ENCODE data around the gene TMEM214. TPM values are rescaled to one million over a fixed set of nuclear protein-coding genes. Genes with fewer than 3 reads are reported as not detected.

The TMEM214 gene
- total RNA-seq, 1 experiment from 2014 or later, result 85.0 TPM

- Histone ChIP-seq H3K27me3 (replicated peaks; ENCODE audit: control insufficient read depth, insufficient read depth, low read length) (no peaks in the 10 kb centered on the region), H3K4me1 (no peaks in the 10 kb centered on the region), H3K4me3 (ENCODE audit: low read depth, low read length) (no peak overlapping the region), H3K9me3 (no peaks in the 10 kb centered on the region), H3K36me3 (ENCODE audit: control insufficient read depth, insufficient read depth, low read length) (peaks cover 2% of the 10 kb centered on the region)
- ChIA-PET POLR2A (no interaction called here), CTCF (no interaction called here)
- H3K27ac Mint-ChIP-seq (ENCODE audit: unreplicated experiment), result no peak overlapping the region
- BruUV-seq (replicated peaks), result no TSS peak
- H3K4me1 Mint-ChIP-seq (ENCODE audit: low read depth, unreplicated experiment), result no peaks in the 10 kb centered on the region
- H3K36me3 Mint-ChIP-seq (ENCODE audit: insufficient read depth, unreplicated experiment), result peaks cover 36% of the 10 kb centered on the region
- no peak for DNase-seq
- no peaks in the 10 kb centered on the region for H3K9me3 Mint-ChIP-seq (ENCODE audit: unreplicated experiment)
- no peak overlapping the region for H3K4me3 Mint-ChIP-seq (ENCODE audit: unreplicated experiment)
- no peak for TF ChIP-seq CTCF (IDR thresholded peaks at IDR 0.05; ENCODE audit: insufficient read depth in 1 of 2, low read depth in 1 of 2, low read length in 1 of 2, severe bottlenecking in 1 of 2, unreplicated experiment in 1 of 2)
- intact Hi-C loops (cut with micrococcal nuclease; ENCODE audit: unreplicated experiment), result no loop called here
- H3K27me3 Mint-ChIP-seq (ENCODE audit: insufficient read depth, unreplicated experiment), result no peaks in the 10 kb centered on the region
Measured at GRCh38 chr2:27040282-27040681, 7.5 kb downstream of the TMEM214 start.

GRCh38 chr2:27041752-27042151 is 9.0 kb downstream of the TMEM214 start:
- H3K36me3 ChIP-seq (ENCODE audit: control insufficient read depth, insufficient read depth, low read length), result peaks cover 2% of the 10 kb centered on the region
- Mint-ChIP-seq H3K9me3 (ENCODE audit: unreplicated experiment) (no peaks in the 10 kb centered on the region), H3K4me1 (ENCODE audit: low read depth, unreplicated experiment) (no peaks in the 10 kb centered on the region), H3K27ac (ENCODE audit: unreplicated experiment) (no peak overlapping the region), H3K36me3 (ENCODE audit: insufficient read depth, unreplicated experiment) (peaks cover 24% of the 10 kb centered on the region), H3K4me3 (ENCODE audit: unreplicated experiment) (no peak overlapping the region), H3K27me3 (ENCODE audit: insufficient read depth, unreplicated experiment) (no peaks in the 10 kb centered on the region)
- intact Hi-C loops (cut with micrococcal nuclease; ENCODE audit: unreplicated experiment), result no loop called here
- H3K4me1 ChIP-seq, result no peaks in the 10 kb centered on the region
- no peak for DNase-seq
- no peaks in the 10 kb centered on the region for H3K9me3 ChIP-seq
- no peaks in the 10 kb centered on the region for H3K27me3 ChIP-seq (replicated peaks; ENCODE audit: control insufficient read depth, insufficient read depth, low read length)
- ChIA-PET POLR2A (interaction anchor here (1.0 kb wide), 1 partner anchor 9 kb away, joined by 3 read pairs; the partner anchor contains the start of gene TMEM214), CTCF (no interaction called here)
- no peak overlapping the region for H3K4me3 ChIP-seq (ENCODE audit: low read depth, low read length)
- TF ChIP-seq CTCF (IDR thresholded peaks at IDR 0.05; ENCODE audit: insufficient read depth in 1 of 2, low read depth in 1 of 2, low read length in 1 of 2, severe bottlenecking in 1 of 2, unreplicated experiment in 1 of 2), result no peak
- BruUV-seq (replicated peaks), result no TSS peak

- no TSS peak for BruUV-seq (replicated peaks)
- no peaks in the 10 kb centered on the region for H3K9me3 ChIP-seq
- ChIA-PET CTCF (no interaction called here), POLR2A (interaction anchor here (1.0 kb wide), 1 partner anchor 9 kb away, joined by 3 read pairs; the partner anchor contains the start of gene TMEM214)
- H3K4me3 Mint-ChIP-seq (ENCODE audit: unreplicated experiment), result no peak overlapping the region
- H3K27ac Mint-ChIP-seq (ENCODE audit: unreplicated experiment), result no peak overlapping the region
- DNase-seq, result no peak
- peaks cover 2% of the 10 kb centered on the region for H3K36me3 ChIP-seq (ENCODE audit: control insufficient read depth, insufficient read depth, low read length)
- no peaks in the 10 kb centered on the region for H3K27me3 ChIP-seq (replicated peaks; ENCODE audit: control insufficient read depth, insufficient read depth, low read length)
- intact Hi-C loops (cut with micrococcal nuclease; ENCODE audit: unreplicated experiment), result no loop called here
- no peaks in the 10 kb centered on the region for H3K9me3 Mint-ChIP-seq (ENCODE audit: unreplicated experiment)
- no peak for TF ChIP-seq CTCF (IDR thresholded peaks at IDR 0.05; ENCODE audit: insufficient read depth in 1 of 2, low read depth in 1 of 2, low read length in 1 of 2, severe bottlenecking in 1 of 2, unreplicated experiment in 1 of 2)
- no peaks in the 10 kb centered on the region for H3K4me1 ChIP-seq
- H3K4me1 Mint-ChIP-seq (ENCODE audit: low read depth, unreplicated experiment), result no peaks in the 10 kb centered on the region
- H3K27me3 Mint-ChIP-seq (ENCODE audit: insufficient read depth, unreplicated experiment), result no peaks in the 10 kb centered on the region
- no peak overlapping the region for H3K4me3 ChIP-seq (ENCODE audit: low read depth, low read length)
- peaks cover 19% of the 10 kb centered on the region for H3K36me3 Mint-ChIP-seq (ENCODE audit: insufficient read depth, unreplicated experiment)
Measured at GRCh38 chr2:27042159-27042661, 9.4 kb downstream of the TMEM214 start.

Data from Caco-2 (cell line).